Fibroblast of the aortic adventitia (primary cell): ENCODE results near the gene LUC7L3. TPM values are rescaled to one million over a fixed set of nuclear protein-coding genes. Genes with fewer than 3 reads are reported as not detected.

Experiments
- DNase-seq: peaks from one replicate; pipeline ENCODE4 v3.0.0-alpha.2; 2010; ENCODE audit warnings: low read depth
- H3K4me3 ChIP-seq: 2 replicates; pipeline ENCODE4 v1.5.1; 2011; ENCODE audit warnings: low read depth, mild to moderate bottlenecking, control low read depth, low read length, moderate library complexity
- CTCF ChIP-seq: IDR thresholded peaks from 2 replicates; pipeline ENCODE4 v1.5.1; 2011; ENCODE audit warnings: mild to moderate bottlenecking, low read length, control low read depth, inconsistent platforms; ENCODE audit not compliant: insufficient read depth
- total RNA-seq: library from RNA; depleted of rRNA; stranded (reverse); fragments of >200 nt; gene quantifications from 2 replicates; pipeline ENCODE4 v1.2.3, GENCODE V29; 2012; ENCODE audit warnings: low replicate concordance

The LUC7L3 gene
- total RNA-seq, 1 donor: 30.2 TPM

GRCh38 chr17:50792132-50792531 is 72.7 kb downstream of the LUC7L3 start:
- H3K4me3 ChIP-seq: no peak overlapping the region
- no peak for TF ChIP-seq CTCF
- no peak for DNase-seq

- DNase-seq: no peak
- H3K4me3 ChIP-seq: no peak overlapping the region
- no peak for TF ChIP-seq CTCF
These were observed 73.6 kb downstream of the LUC7L3 start for GRCh38 chr17:50793007-50793406.

GRCh38 chr17:50794361-50794760 is 75.0 kb downstream of the LUC7L3 start:
- no peak overlapping the region for H3K4me3 ChIP-seq
- no peak for TF ChIP-seq CTCF
- DNase-seq: no peak

GRCh38 chr17:50797135-50797810 is 77.9 kb downstream of the LUC7L3 start:
- TF ChIP-seq CTCF: no peak
- H3K4me3 ChIP-seq: no peak overlapping the region
- DNase-seq: no peak

GRCh38 chr17:50798424-50799288 is 79.3 kb downstream of the LUC7L3 start:
- H3K4me3 ChIP-seq: no peak overlapping the region
- no peak for TF ChIP-seq CTCF
- DNase-seq: no peak

- DNase-seq: no peak
- H3K4me3 ChIP-seq: no peak overlapping the region
- no peak for TF ChIP-seq CTCF
These were observed 80.2 kb downstream of the LUC7L3 start for GRCh38 chr17:50799582-50799981.
